ENCODE results near the gene ZNF219. TPM values are rescaled to one million over a fixed set of nuclear protein-coding genes. Genes with fewer than 3 reads are reported as not detected.
A peak's percentile ranks its signal among the peaks of the same experiment; 100 is the strongest.

The ZNF219 gene
- total and polyA plus RNA-seq, 2 of the 13 experiments (the other 11 are each of a cell fraction or from before 2014, with no cell fraction given), result 34.5 to 36.6 TPM

DNA sequence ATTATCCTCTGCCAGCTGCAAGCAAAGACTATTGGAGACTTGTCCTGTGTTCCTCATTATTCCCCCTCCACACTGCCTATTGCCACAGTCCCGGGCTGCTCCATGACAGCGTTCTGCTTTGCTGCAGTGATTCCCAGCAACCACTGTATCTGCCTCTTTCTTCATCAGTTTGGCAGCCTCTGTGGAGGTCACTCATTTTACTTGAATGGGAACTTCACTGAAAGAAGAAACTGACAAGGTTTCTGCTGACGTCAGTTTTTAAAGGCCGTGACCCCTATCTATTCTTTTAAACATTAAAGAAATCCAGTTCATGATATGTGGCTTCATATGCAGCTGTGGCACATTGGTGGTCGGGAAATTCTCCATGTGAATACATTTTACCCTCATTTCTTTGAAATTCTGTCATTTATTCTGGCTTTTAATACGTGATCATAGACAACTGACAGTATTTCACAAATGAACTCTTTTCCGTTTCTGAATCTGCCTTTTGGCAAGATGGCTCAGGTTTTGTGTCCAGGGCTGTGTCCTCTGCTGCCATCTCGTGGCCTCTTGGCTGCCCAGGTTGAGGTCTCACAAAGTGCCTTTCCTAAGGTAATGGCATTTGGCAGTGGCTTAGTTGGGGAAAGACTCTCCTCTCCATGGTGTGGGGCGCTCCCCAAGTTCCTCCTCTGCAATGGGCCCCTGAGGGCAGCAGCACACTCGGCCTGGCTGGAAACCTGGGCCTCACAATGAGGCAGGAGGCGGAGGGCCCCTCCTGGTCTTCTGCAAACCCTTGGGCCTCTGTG is 8.2 kb upstream of the ZNF219 start (continued):
- TF ChIP-seq PHF5A (CRISPR knock-in tag; IDR thresholded peaks at IDR 0.05; ENCODE audit: low read depth, unreplicated experiment), result no peak
- no peak for TF ChIP-seq REL (CRISPR knock-in tag; conservative IDR thresholded peaks at IDR 0.05)
- no peak for TF ChIP-seq ZNF496 (CRISPR knock-in tag; IDR thresholded peaks at IDR 0.05; ENCODE audit: insufficient replicate concordance)
- TF ChIP-seq ZNF550 (CRISPR knock-in tag; IDR thresholded peaks at IDR 0.05; ENCODE audit: borderline replicate concordance), result no peak
- no peak for TF ChIP-seq AKNA (CRISPR knock-in tag; IDR thresholded peaks at IDR 0.05; ENCODE audit: borderline replicate concordance)
- TF ChIP-seq GTF3A (CRISPR knock-in tag; conservative IDR thresholded peaks at IDR 0.05), result 0 out of 2 replicates have a peak, but pooled peaks have one; percentile 65
- TF ChIP-seq ZNF256 (CRISPR knock-in tag; conservative IDR thresholded peaks at IDR 0.05), result no peak
- no peak for TF ChIP-seq BATF2 (CRISPR knock-in tag; IDR thresholded peaks at IDR 0.05)
- TF ChIP-seq ZNF616 (CRISPR knock-in tag; IDR thresholded peaks at IDR 0.05; ENCODE audit: low read depth), result 0 out of 2 replicates have a peak, but pooled peaks have one; percentile 51
- no peak for TF ChIP-seq MTF1 (CRISPR knock-in tag; IDR thresholded peaks at IDR 0.05)
- no peak for TF ChIP-seq ZNF619 (CRISPR knock-in tag; IDR thresholded peaks at IDR 0.05)
- no peak for TF ChIP-seq RFX5 (IDR thresholded peaks at IDR 0.05; ENCODE audit: low read depth, low read length)
- TF ChIP-seq ISX (CRISPR knock-in tag; conservative IDR thresholded peaks at IDR 0.05), result no peak
- peak; percentile 80 for TF ChIP-seq THAP11 (CRISPR knock-in tag; IDR thresholded peaks at IDR 0.05)
- TF ChIP-seq PATZ1 (CRISPR knock-in tag; IDR thresholded peaks at IDR 0.05), result peak; percentile 53
- TF ChIP-seq YY1 (IDR thresholded peaks at IDR 0.05; ENCODE audit: insufficient read depth, insufficient replicate concordance, low read depth, low read length), result peak; percentile 88
- no peak for TF ChIP-seq CBFB (CRISPR knock-in tag; IDR thresholded peaks at IDR 0.05)
- TF ChIP-seq, protein P1, sequence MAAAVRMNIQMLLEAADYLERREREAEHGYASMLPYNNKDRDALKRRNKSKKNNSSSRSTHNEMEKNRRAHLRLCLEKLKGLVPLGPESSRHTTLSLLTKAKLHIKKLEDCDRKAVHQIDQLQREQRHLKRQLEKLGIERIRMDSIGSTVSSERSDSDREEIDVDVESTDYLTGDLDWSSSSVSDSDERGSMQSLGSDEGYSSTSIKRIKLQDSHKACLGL (CRISPR knock-in tag; IDR thresholded peaks at IDR 0.05), result peak; percentile 63; the same call in 1 of the 2 replicates
- no peak for TF ChIP-seq ZNF503 (CRISPR knock-in tag; IDR thresholded peaks at IDR 0.05)

Measured in HepG2 (cell line).